ENCODE data around the gene USP31.
"Not testable (repeated sequence)": the region's sequence is repeated elsewhere in the genome, so short reads cannot be mapped to it uniquely, and the experiment has no call there.

Gene USP31

GRCh38 chr16:23107936-23108335 is 41.3 kb downstream of the USP31 start:
- in situ Hi-C loops (cut with MboI; ENCODE audit: low sequenced_read_pairs, unreplicated experiment) = no loop called here
- no peak for DNase-seq (ENCODE audit: low spot score)
- no peak for TF ChIP-seq CTCF (IDR thresholded peaks at IDR 0.05; ENCODE audit: borderline replicate concordance, control extremely low read depth, extremely low read depth, insufficient read depth, missing control alignments)

DNA sequence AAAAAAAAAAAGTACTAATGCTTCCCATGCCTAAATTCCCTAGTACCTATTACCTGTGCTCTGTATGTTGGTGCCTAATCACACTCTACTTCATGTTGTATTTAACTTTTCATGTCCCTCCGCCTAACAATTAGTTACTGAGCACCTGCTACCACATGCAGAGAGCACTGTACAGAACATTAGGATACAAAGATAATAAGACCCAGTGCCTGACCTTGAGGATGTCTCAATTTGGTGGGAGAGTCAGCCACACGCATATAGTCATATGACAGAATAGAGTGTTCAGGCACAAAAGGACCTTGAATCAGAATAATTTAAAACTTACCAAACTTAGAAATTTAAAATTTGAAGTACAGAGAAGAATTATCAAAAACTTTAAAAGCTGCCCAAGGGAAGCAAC is 42.1 kb downstream of the USP31 start:
- in situ Hi-C loops (cut with MboI; ENCODE audit: low sequenced_read_pairs, unreplicated experiment) = no loop called here
- TF ChIP-seq CTCF (IDR thresholded peaks at IDR 0.05; ENCODE audit: borderline replicate concordance, control extremely low read depth, extremely low read depth, insufficient read depth, missing control alignments) = no peak
- no peak for DNase-seq (ENCODE audit: low spot score)

GRCh38 chr16:23105309-23105708 is 43.9 kb downstream of the USP31 start:
- no peak for TF ChIP-seq CTCF (IDR thresholded peaks at IDR 0.05; ENCODE audit: borderline replicate concordance, control extremely low read depth, extremely low read depth, insufficient read depth, missing control alignments)
- no peak for DNase-seq (ENCODE audit: low spot score)
- in situ Hi-C loops (cut with MboI; ENCODE audit: low sequenced_read_pairs, unreplicated experiment) = no loop called here

DNA sequence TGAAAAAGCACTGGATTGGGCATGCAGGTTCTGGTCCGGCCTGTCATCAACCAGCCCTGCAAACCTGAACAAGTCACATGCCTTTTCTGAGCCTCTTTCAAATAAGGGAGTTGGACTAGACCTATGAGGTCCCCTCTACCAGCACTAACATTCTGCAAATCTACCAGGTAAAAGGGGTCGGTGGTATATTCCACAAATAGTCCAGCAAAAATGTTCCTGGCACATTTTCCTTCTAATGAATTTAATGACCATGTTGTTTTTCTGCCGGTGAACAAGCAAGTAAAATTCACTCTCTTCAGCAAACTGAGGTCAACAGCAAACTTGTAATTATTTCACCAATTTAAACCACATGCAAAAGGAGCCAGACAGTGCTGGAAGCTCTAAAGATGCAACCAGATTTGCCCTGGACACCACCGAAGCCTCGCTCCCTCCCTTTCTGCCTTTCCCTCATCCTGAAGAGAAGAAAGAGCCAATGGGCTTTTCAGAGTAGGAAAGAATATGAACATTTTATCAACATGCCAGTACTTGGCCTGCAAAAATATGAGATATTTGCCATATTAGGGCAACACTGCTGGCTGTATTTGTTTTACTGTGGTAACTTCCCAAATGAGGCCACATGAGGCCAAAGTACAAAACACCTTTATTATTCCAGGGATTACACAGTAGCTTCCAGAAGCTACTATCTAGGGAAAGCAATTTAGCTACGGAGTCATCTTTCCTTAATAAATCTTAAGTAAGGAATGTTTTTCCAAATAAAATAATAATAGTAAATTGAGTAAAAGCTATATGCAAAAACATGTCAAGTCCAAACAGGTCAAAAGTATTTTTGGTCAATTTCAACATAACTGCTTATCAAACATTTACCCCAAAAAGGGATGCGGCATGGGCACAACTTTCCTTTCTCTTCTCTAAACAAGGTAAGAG is 45.0 kb downstream of the USP31 start:
- no peak for DNase-seq (ENCODE audit: low spot score)
- in situ Hi-C loops (cut with MboI; ENCODE audit: low sequenced_read_pairs, unreplicated experiment) = no loop called here
- TF ChIP-seq CTCF (IDR thresholded peaks at IDR 0.05; ENCODE audit: borderline replicate concordance, control extremely low read depth, extremely low read depth, insufficient read depth, missing control alignments) = no peak

- no peak for DNase-seq (ENCODE audit: low spot score)
- in situ Hi-C loops (cut with MboI; ENCODE audit: low sequenced_read_pairs, unreplicated experiment) = no loop called here
- no peak for TF ChIP-seq CTCF (IDR thresholded peaks at IDR 0.05; ENCODE audit: borderline replicate concordance, control extremely low read depth, extremely low read depth, insufficient read depth, missing control alignments)
These were observed 45.6 kb downstream of the USP31 start for GRCh38 chr16:23103603-23104002.

DNA sequence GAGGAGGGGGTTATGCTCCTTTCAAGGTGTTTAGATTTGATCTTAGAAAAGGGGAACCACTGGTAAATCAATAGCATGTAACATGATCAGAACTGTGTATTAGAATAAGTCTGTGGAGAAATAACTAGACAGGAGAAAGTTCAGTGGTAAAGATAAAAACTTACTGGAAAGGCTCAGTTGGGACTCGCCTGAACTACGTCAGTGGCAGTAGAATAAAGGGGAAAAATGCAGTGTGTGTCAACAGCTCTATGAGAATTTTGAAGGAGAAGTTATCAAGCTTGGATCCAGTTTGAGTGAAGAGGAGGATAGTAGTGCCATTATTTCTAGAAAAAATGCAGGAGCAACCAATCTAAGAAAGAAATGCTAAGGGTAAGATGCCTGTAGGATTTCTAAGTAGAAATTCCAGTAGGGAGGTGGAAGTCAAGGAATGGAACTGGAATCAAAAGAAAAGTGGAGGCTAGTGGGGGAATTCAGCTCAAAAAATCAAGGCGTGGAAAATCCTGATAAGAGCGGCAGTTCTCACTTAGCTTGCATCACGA is 48.2 kb downstream of the USP31 start:
- no peak for TF ChIP-seq CTCF (IDR thresholded peaks at IDR 0.05; ENCODE audit: borderline replicate concordance, control extremely low read depth, extremely low read depth, insufficient read depth, missing control alignments)
- DNase-seq (ENCODE audit: low spot score) = no peak
- in situ Hi-C loops (cut with MboI; ENCODE audit: low sequenced_read_pairs, unreplicated experiment) = no loop called here

- in situ Hi-C loops (cut with MboI; ENCODE audit: low sequenced_read_pairs, unreplicated experiment); DNase-seq (ENCODE audit: low spot score): not testable (repeated sequence)
These were observed 52.8 kb downstream of the USP31 start for GRCh38 chr16:23096450-23096849.

- in situ Hi-C loops (cut with MboI; ENCODE audit: low sequenced_read_pairs, unreplicated experiment); DNase-seq (ENCODE audit: low spot score): not testable (repeated sequence)
These were observed 55.1 kb downstream of the USP31 start for GRCh38 chr16:23094136-23094535.

Measured in GM13976 (cell line).